ENCODE measurements around the gene FOXS1. TPM values are rescaled to one million over a fixed set of nuclear protein-coding genes. Genes with fewer than 3 reads are reported as not detected.
"Not testable (repeated sequence)": the region's sequence is repeated elsewhere in the genome, so short reads cannot be mapped to it uniquely, and the experiment has no call there.

FOXS1 gene
- total RNA-seq, 1 donor = 0.36 TPM

DNA sequence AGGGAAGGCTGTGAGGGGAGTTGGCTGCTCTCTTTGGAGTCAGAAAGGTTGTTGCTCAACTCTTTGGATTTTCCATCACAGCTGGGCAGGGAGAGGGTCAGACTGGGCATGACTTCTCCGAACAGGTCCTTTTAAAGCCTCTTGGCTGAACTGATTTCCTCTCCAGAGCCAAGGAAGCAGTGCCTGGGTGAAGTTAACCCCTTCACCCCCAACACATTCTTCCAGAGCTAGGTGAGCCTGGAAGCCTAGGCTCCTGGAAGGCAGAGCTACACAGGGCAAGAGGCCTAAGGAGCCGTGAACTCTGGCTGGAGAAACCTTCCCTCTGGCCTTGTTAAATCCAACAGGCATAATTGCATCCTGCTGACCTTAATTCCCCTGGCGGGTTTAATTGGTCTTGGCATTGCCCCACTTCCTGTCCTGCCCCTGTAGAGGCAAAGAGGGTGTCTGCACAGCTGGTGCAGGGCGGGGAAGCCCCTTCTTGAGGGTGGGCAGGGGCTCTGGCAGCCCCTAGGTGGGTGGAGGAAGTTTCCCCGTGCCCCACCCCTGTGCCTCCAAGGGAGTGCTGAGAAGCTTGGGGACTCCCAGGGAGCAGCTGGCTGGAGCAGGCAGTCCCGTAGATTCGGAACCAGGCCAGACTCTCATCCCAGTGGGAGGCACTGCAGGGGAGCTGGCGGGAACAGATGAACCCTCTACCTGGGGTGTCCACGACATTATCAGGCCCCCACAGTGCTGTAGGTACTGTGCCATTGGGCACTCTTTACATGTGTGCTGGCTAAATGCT is 29.8 kb downstream of the FOXS1 start:
- no peaks in the 10 kb centered on the region for H3K9me3 ChIP-seq (ENCODE audit: low read depth, low read length)
- H3K4me3 ChIP-seq (ENCODE audit: insufficient read depth, low read length) = no peak overlapping the region

DNA sequence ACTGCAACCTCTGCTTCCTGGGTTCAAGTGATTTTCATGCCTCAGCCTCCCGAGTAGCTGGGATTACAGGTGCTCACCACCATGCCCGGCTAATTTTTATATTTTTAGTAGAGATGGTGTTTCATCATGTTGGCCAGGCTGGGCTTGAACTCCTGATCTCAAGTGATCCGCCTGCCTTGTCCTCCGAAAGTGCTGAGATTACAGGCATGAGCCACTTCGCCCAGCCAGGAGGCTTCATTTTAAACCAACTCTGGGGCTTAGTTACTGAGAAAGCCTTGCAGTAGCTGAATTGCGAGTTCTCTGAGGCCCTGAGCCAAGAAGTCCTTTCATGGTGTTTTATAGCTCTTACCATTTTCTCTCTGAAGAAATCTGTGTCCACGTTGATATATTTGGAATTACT is 31.3 kb downstream of the FOXS1 start:
- not testable (repeated sequence) for H3K4me2 ChIP-seq (ENCODE audit: insufficient read depth, low read length); H3K4me3 ChIP-seq (ENCODE audit: insufficient read depth, low read length); H3K9me3 ChIP-seq (ENCODE audit: low read depth, low read length); H3K27ac ChIP-seq (ENCODE audit: low read depth, low read length); H3K79me2 ChIP-seq (ENCODE audit: insufficient read depth, low read length); H4K20me1 ChIP-seq (ENCODE audit: insufficient read depth, low read length); H3K27me3 ChIP-seq (ENCODE audit: insufficient read depth, low read length); H2AFZ ChIP-seq (ENCODE audit: low read length); DNase-seq (ENCODE audit: insufficient read length, low spot score, missing footprints); H3K36me3 ChIP-seq (ENCODE audit: insufficient read depth, low read length)
- H3K4me1 ChIP-seq (ENCODE audit: insufficient read depth, low read length) = peaks cover 41% of the 10 kb centered on the region

More for the DNA sequence above, 29.8 kb downstream of the FOXS1 start:
- no peaks in the 10 kb centered on the region for H4K20me1 ChIP-seq (ENCODE audit: insufficient read depth, low read length)
- H3K4me1 ChIP-seq (ENCODE audit: insufficient read depth, low read length) = peaks cover 29% of the 10 kb centered on the region
- no peaks in the 10 kb centered on the region for H3K79me2 ChIP-seq (ENCODE audit: insufficient read depth, low read length)
- DNase-seq (ENCODE audit: insufficient read length, low spot score, missing footprints) = peak; percentile 87
- H3K36me3 ChIP-seq (ENCODE audit: insufficient read depth, low read length) = peaks cover 7% of the 10 kb centered on the region
- H3K27me3 ChIP-seq (ENCODE audit: insufficient read depth, low read length) = no peaks in the 10 kb centered on the region
- no peak overlapping the region for H3K27ac ChIP-seq (ENCODE audit: low read depth, low read length)
- TF ChIP-seq, protein P1, sequence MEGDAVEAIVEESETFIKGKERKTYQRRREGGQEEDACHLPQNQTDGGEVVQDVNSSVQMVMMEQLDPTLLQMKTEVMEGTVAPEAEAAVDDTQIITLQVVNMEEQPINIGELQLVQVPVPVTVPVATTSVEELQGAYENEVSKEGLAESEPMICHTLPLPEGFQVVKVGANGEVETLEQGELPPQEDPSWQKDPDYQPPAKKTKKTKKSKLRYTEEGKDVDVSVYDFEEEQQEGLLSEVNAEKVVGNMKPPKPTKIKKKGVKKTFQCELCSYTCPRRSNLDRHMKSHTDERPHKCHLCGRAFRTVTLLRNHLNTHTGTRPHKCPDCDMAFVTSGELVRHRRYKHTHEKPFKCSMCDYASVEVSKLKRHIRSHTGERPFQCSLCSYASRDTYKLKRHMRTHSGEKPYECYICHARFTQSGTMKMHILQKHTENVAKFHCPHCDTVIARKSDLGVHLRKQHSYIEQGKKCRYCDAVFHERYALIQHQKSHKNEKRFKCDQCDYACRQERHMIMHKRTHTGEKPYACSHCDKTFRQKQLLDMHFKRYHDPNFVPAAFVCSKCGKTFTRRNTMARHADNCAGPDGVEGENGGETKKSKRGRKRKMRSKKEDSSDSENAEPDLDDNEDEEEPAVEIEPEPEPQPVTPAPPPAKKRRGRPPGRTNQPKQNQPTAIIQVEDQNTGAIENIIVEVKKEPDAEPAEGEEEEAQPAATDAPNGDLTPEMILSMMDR (IDR thresholded peaks at IDR 0.05; ENCODE audit: extremely low read depth, low read depth, low read length) = no peak
- no peak overlapping the region for H3K4me2 ChIP-seq (ENCODE audit: insufficient read depth, low read length)
- peak overlapping the region; percentile 16 for H2AFZ ChIP-seq (ENCODE audit: low read length)

DNA sequence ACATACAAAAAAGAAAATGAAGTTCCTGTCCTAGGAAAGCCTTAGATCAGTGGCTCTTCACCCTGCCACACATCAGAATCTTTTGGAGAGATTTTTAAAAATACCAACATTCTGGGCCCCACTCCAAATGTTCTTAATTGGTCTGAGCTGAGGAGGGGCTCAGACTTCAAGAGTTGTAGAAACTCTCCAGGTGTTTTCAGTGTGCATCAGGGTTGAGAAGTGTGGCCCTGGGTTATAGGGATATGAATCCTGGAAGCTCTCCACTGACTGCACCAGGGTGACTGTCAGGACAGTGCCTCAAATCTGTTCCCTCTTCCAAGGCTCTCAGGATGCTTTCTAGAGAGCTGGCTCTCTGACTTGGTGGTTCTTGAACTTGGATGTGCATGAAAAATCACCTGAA is 31.8 kb downstream of the FOXS1 start:
- H3K27ac ChIP-seq (ENCODE audit: low read depth, low read length) = no peak overlapping the region
- H2AFZ ChIP-seq (ENCODE audit: low read length) = no peak overlapping the region
- no peaks in the 10 kb centered on the region for H4K20me1 ChIP-seq (ENCODE audit: insufficient read depth, low read length)
- H3K36me3 ChIP-seq (ENCODE audit: insufficient read depth, low read length) = peaks cover 7% of the 10 kb centered on the region
- H3K9me3 ChIP-seq (ENCODE audit: low read depth, low read length) = no peaks in the 10 kb centered on the region
- no peak overlapping the region for H3K4me2 ChIP-seq (ENCODE audit: insufficient read depth, low read length)
- TF ChIP-seq, protein P1 (IDR thresholded peaks at IDR 0.05; ENCODE audit: extremely low read depth, low read depth, low read length) = no peak
- no peaks in the 10 kb centered on the region for H3K79me2 ChIP-seq (ENCODE audit: insufficient read depth, low read length)
- H3K4me3 ChIP-seq (ENCODE audit: insufficient read depth, low read length) = no peak overlapping the region
- no peak for DNase-seq (ENCODE audit: insufficient read length, low spot score, missing footprints)
- no peaks in the 10 kb centered on the region for H3K27me3 ChIP-seq (ENCODE audit: insufficient read depth, low read length)
- H3K4me1 ChIP-seq (ENCODE audit: insufficient read depth, low read length) = peaks cover 41% of the 10 kb centered on the region

DNA sequence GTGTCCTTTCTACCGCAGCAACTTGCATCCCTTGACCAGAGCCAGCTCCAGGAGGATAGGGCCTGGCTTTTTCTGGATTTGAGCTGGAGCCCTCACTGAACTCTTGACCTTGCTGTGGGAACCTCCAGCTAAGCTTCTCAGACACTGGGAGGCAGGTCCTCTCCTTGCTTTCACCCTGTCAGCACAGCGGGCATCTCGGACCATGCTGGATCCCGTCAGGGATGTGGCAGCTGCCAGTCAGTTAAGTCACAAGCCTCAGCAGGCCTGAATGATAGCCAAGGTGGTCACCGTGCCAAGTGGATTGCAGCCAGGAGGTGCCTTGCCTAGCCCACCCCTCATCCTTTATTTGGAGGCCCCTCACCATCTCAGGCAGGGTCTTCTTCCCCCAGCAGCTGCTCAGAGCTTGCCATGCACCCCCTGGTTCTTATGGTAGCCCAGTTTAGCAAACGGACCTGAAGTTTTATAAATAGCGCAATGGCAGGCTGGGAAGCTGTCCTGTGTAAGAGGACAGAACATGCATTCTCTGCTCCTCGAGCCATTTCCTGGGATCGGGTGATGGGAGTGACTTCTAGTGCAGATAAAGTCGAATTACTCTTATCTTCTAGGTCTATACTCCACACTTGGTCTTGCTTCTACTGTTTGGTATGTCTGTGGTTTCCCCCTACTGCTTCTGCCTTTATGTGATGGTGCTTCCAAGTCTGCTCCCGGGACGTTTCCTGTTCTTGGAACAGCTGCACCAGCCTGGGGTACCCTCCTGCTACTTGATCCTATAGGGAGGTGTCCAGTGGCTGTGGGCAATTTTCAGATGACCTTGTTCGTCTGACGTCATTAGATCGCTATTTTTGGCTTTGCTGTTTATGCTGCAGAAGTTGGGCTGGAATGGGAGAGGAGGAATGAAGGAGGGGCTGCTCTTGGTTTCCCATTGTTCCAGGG is 33.3 kb downstream of the FOXS1 start:
- Histone ChIP-seq H3K4me3 (ENCODE audit: insufficient read depth, low read length) (no peak overlapping the region), H2AFZ (ENCODE audit: low read length) (peak overlapping the region; percentile 12), H3K9me3 (ENCODE audit: low read depth, low read length) (no peaks in the 10 kb centered on the region), H3K4me1 (ENCODE audit: insufficient read depth, low read length) (peaks cover 41% of the 10 kb centered on the region), H3K27me3 (ENCODE audit: insufficient read depth, low read length) (no peaks in the 10 kb centered on the region), H3K36me3 (ENCODE audit: insufficient read depth, low read length) (peaks cover 7% of the 10 kb centered on the region), H4K20me1 (ENCODE audit: insufficient read depth, low read length) (no peaks in the 10 kb centered on the region), H3K4me2 (ENCODE audit: insufficient read depth, low read length) (peak overlapping the region; percentile 39), H3K79me2 (ENCODE audit: insufficient read depth, low read length) (no peaks in the 10 kb centered on the region), H3K27ac (ENCODE audit: low read depth, low read length) (peak overlapping the region; percentile 86)
- TF ChIP-seq, protein P1 (IDR thresholded peaks at IDR 0.05; ENCODE audit: extremely low read depth, low read depth, low read length) = no peak
- peak; percentile 89 for DNase-seq (ENCODE audit: insufficient read length, low spot score, missing footprints)
